ENCODE data around the gene MIS18A.

- TF ChIP-seq CTCF (IDR thresholded peaks at IDR 0.05) (no peak), POLR2A (IDR thresholded peaks at IDR 0.05) (no peak)
Measured at GRCh38 chr21:32248571-32249461, 30.0 kb downstream of the MIS18A start.

Data from adrenal gland (tissue), 5 donors.